OCI-LY3 (cell line): ENCODE data around the gene TTLL8.

Experiments used
- EZH2phosphoT487 ChIP-seq: fragments of 200-600 bp; shearing (Covaris generic); IDR thresholded peaks from 2 replicates; pipeline ENCODE4 v1.6.1; 2018; ENCODE audit warnings: antibody characterized with exemption, mixed run types, low read depth
- TF ChIP-seq, protein P1 (sequence below): fragments of 200-600, 300-600 bp; sonication (generic); IDR thresholded peaks from 2 replicates; pipeline ENCODE4 v1.5.1; 2014; ENCODE audit warnings: antibody characterized with exemption, low read length, low read depth

DNA sequence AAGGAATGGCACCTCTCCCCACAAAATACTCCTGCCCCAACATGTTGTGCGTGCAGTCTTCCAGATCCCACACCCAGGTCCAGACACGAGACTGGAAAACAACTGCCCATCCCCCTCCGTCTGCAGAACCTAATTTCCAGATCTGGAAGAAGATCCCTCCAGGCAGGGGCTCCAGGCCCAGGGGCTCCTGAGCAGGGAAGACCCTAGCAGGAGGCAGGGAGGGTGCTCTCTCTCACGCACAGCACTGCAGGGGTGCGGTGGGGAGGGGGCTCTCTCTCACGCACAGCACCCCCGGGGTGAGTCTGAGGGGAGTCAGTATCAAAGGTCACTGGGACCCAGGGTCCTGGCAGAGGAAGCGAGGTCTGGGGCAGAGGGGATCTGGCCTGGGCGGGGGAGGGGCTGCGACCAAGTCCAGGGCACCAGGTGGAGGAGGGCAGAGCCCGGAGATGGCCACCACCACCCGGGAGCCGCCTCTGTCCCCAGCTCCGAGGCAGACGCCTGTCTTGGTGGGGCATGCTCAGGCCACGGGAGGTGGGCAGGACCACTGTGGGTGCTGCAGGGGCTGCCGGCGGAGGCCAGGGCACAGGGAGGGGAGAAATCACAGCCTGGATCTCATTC lies 25.5 kb upstream of the TTLL8 start:
- TF ChIP-seq, protein P1, sequence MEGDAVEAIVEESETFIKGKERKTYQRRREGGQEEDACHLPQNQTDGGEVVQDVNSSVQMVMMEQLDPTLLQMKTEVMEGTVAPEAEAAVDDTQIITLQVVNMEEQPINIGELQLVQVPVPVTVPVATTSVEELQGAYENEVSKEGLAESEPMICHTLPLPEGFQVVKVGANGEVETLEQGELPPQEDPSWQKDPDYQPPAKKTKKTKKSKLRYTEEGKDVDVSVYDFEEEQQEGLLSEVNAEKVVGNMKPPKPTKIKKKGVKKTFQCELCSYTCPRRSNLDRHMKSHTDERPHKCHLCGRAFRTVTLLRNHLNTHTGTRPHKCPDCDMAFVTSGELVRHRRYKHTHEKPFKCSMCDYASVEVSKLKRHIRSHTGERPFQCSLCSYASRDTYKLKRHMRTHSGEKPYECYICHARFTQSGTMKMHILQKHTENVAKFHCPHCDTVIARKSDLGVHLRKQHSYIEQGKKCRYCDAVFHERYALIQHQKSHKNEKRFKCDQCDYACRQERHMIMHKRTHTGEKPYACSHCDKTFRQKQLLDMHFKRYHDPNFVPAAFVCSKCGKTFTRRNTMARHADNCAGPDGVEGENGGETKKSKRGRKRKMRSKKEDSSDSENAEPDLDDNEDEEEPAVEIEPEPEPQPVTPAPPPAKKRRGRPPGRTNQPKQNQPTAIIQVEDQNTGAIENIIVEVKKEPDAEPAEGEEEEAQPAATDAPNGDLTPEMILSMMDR, result no peak
- TF ChIP-seq EZH2phosphoT487, result no peak
